IMR-90 (cell line): ENCODE results near the gene ATRX. TPM values are rescaled to one million over a fixed set of nuclear protein-coding genes. Genes with fewer than 3 reads are reported as not detected.
A peak's percentile ranks its signal among the peaks of the same experiment; 100 is the strongest.

Experiments
- ATAC-seq: fragments of 200-7000 bp; cut with Tn5 transposase; 2 replicates; pipeline ENCODE4 v1.9.1; 2020; ENCODE audit warnings: low read depth, mild to moderate bottlenecking, moderate library complexity
- BruUV-seq: library from RNA; stranded (reverse); fragments of 400-500 nt; replicated peaks from 2 replicates; lab custom pipeline; 2021; lab: Mats Ljungman, UMichigan
- CTCF ChIA-PET: fragments of 300-600 bp; formaldehyde crosslinking; extraction: SDS; loops from one replicate; lab custom pipeline; 2021; ENCODE audit warnings: antibody characterized with exemption; lab: Yijun Ruan, JAX
- POLR2A ChIA-PET: fragments of 300-600 bp; sonication (Branson Sonifier 250); formaldehyde crosslinking; loops from one replicate; lab custom pipeline; 2022; ENCODE audit warnings: antibody characterized with exemption; ENCODE audit not compliant: unreplicated experiment; lab: Charles Lee
- DNase-seq: peaks from one replicate; pipeline ENCODE4 v3.0.0; 2013
- H2AFZ ChIP-seq: replicated peaks from 2 replicates; pipeline ENCODE3; 2013; ENCODE audit warnings: low read length, mild to moderate bottlenecking; ENCODE audit not compliant: poor library complexity
- H2AK5ac ChIP-seq: 2 replicates; pipeline ENCODE4 v1.6.1; 2013; ENCODE audit warnings: low read depth, low read length, inconsistent platforms
- H2AK9ac ChIP-seq: replicated peaks from 2 replicates; pipeline ENCODE3; 2013; ENCODE audit warnings: mild to moderate bottlenecking, low read depth, low read length, moderate library complexity; ENCODE audit not compliant: poor library complexity
- H2BK120ac ChIP-seq: 2 replicates; pipeline ENCODE4 v1.6.1; 2013; ENCODE audit warnings: low read depth, low read length, inconsistent platforms
- H2BK15ac ChIP-seq: 3 replicates; pipeline ENCODE4 v1.6.1; 2013; ENCODE audit warnings: low read depth, low read length, inconsistent platforms
- H2BK20ac ChIP-seq: 2 replicates; pipeline ENCODE4 v1.6.1; 2013; ENCODE audit warnings: low read depth, mild to moderate bottlenecking, inconsistent platforms, low read length, moderate library complexity
- H2BK5ac ChIP-seq: 2 replicates; pipeline ENCODE4 v1.6.1; 2013; ENCODE audit warnings: mild to moderate bottlenecking, low read depth, low read length, inconsistent platforms; ENCODE audit not compliant: poor library complexity, severe bottlenecking
- H3K14ac ChIP-seq: replicated peaks from 2 replicates; pipeline ENCODE4 v1.6.1; 2013; ENCODE audit warnings: low read depth, low read length, inconsistent platforms
- H3K18ac ChIP-seq: 2 replicates; pipeline ENCODE4 v1.6.1; 2013; ENCODE audit warnings: low read depth, low read length, control low read depth
- H3K23ac ChIP-seq: 2 replicates; pipeline ENCODE4 v1.6.1; 2013; ENCODE audit warnings: low read depth, low read length, inconsistent platforms
- H3K27ac ChIP-seq: 2 replicates; pipeline ENCODE4 v1.5.1; 2013; ENCODE audit warnings: mild to moderate bottlenecking, control low read depth, low read length; ENCODE audit not compliant: insufficient read depth
- H3K27me3 ChIP-seq: 2 replicates; pipeline ENCODE4 v1.6.1; 2013; ENCODE audit warnings: low read length; ENCODE audit not compliant: control insufficient read depth, insufficient read depth
- H3K36me3 ChIP-seq: 2 replicates; pipeline ENCODE4 v1.6.1; 2013; ENCODE audit warnings: low read length, mixed read lengths; ENCODE audit not compliant: control insufficient read depth, insufficient read depth
- H3K4ac ChIP-seq: 2 replicates; pipeline ENCODE4 v1.6.1; 2013; ENCODE audit warnings: low read depth, low read length, inconsistent platforms
- H3K4me1 ChIP-seq: 2 replicates; pipeline ENCODE4 v1.6.1; 2013; ENCODE audit warnings: low read length, mixed read lengths; ENCODE audit not compliant: control insufficient read depth, insufficient read depth
- H3K4me2 ChIP-seq: 2 replicates; pipeline ENCODE4 v1.6.1; 2013; ENCODE audit warnings: low read depth, mild to moderate bottlenecking, control low read depth, low read length, moderate library complexity
- H3K4me3 ChIP-seq: 2 replicates; pipeline ENCODE4 v1.5.1; 2013; ENCODE audit warnings: low read depth, mild to moderate bottlenecking, control low read depth, low read length, moderate library complexity; ENCODE audit not compliant: insufficient read depth
- H3K56ac ChIP-seq: 2 replicates; pipeline ENCODE4 v1.6.1; 2013; ENCODE audit warnings: low read length, inconsistent platforms; ENCODE audit not compliant: insufficient read depth; ENCODE audit errors: extremely low read depth
- H3K79me1 ChIP-seq, 2 experiments: 2 replicates each; pipeline ENCODE4 v1.6.1; 2013; ENCODE audit warnings: low read length in 2 of 2, inconsistent platforms in 1 of 2, low read depth in 1 of 2
- H3K9ac ChIP-seq: 2 replicates; pipeline ENCODE4 v1.6.1; 2013; ENCODE audit warnings: low read depth, low read length, control low read depth
- H3K9me1 ChIP-seq: 2 replicates; pipeline ENCODE4 v1.6.1; 2013; ENCODE audit warnings: low read length, inconsistent platforms; ENCODE audit not compliant: insufficient read depth
- H3K9me3 ChIP-seq: 2 replicates; pipeline ENCODE4 v1.6.1; 2013; ENCODE audit warnings: low read length; ENCODE audit not compliant: control insufficient read depth, insufficient read depth
- H4K20me1 ChIP-seq: 2 replicates; pipeline ENCODE4 v1.6.1; 2013; ENCODE audit warnings: low read length, inconsistent platforms; ENCODE audit not compliant: insufficient read depth
- H4K5ac ChIP-seq: 2 replicates; pipeline ENCODE4 v1.6.1; 2013; ENCODE audit warnings: mild to moderate bottlenecking, low read depth, low read length, control low read depth
- H4K8ac ChIP-seq, 2 experiments: 2 replicates each; pipeline ENCODE4 v1.6.1; 2013; ENCODE audit warnings: low read depth in 2 of 2, low read length in 2 of 2, control low read depth in 1 of 2, inconsistent platforms in 1 of 2
- H4K91ac ChIP-seq: 2 replicates; pipeline ENCODE4 v1.6.1; 2013; ENCODE audit warnings: low read depth, low read length, inconsistent platforms; ENCODE audit not compliant: insufficient read depth
- BHLHE40 ChIP-seq: fragments of 150-350 bp; IDR thresholded peaks from 2 replicates; pipeline ENCODE4 v1.6.1; 2016; ENCODE audit warnings: mild to moderate bottlenecking, low read depth, low read length
- MAFK ChIP-seq: IDR thresholded peaks from 2 replicates; pipeline ENCODE4 v1.6.1; 2012; ENCODE audit warnings: low read depth, low read length, improper control_type of control experiment
- WGBS, 2 experiments: methylation state at CpG; one replicate each; pipeline versions ENCODE4 v1.1.5 to v1.1.7; 2013; ENCODE audit warnings: missing lambda C conversion rate in 2 of 2; ENCODE audit not compliant: insufficient read length in 1 of 2; ENCODE audit errors: extremely low coverage in 2 of 2; 5-methylcytosine and 5-hydroxymethylcytosine counted together
- dilution Hi-C: fragments of 300-500 bp; cut with HindIII; formaldehyde crosslinking; loops from one replicate; pipeline ENCODE4 v1.14.3; 2018; ENCODE audit warnings: low sequenced_read_pairs; ENCODE audit not compliant: unreplicated experiment
- in situ Hi-C: fragments of 300-500 bp; cut with MboI; formaldehyde crosslinking; loops from 3 replicates; pipeline ENCODE4 v1.14.3; 2019; ENCODE audit warnings: low sequenced_read_pairs, inconsistent platforms, mixed read lengths
- intact Hi-C: fragments of 100-400 bp; cut with micrococcal nuclease; formaldehyde crosslinking; loops from 2 replicates; pipeline ENCODE4 v1.10.0; 2022
- polyA plus RNA-seq, 3 experiments: library from polyadenylated mRNA; depleted of rRNA; stranded (reverse); fragments of >200 nt; gene quantifications; 2 replicates each; pipeline ENCODE4 v1.2.3, GENCODE V29; 2012; ENCODE audit warnings: low replicate concordance in 1 of 3
- total RNA-seq: library from RNA; depleted of rRNA; stranded (reverse); fragments of >200 nt; gene quantifications from 2 replicates; pipeline ENCODE4 v1.2.3, GENCODE V29; 2012

The ATRX gene
- total and polyA plus RNA-seq, 2 of the 4 experiments (the other 2 are of a cell fraction) = 20.7 to 73.8 TPM

- ATAC-seq (no peak), DNase-seq (no peak)
- no CpG with 5 or more reads among the region's 4 CpGs for WGBS, 2 experiments
- Histone ChIP-seq H3K9me3 (no peaks in the 10 kb centered on the region), H3K27me3 (no peaks in the 10 kb centered on the region), H3K23ac (no peak overlapping the region), H3K4me2 (no peak overlapping the region), H3K9me1 (no peaks in the 10 kb centered on the region), H3K79me1 (no peaks in the 10 kb centered on the region), H2BK5ac (no peak overlapping the region), H4K5ac (no peak overlapping the region), H2AK9ac (no peak overlapping the region), H4K20me1 (peaks cover 32% of the 10 kb centered on the region), H3K56ac (no peak overlapping the region), H3K27ac (no peak overlapping the region), H3K4ac (no peak overlapping the region), H3K4me3 (no peak overlapping the region), H2BK120ac (no peak overlapping the region), H3K4me1 (no peaks in the 10 kb centered on the region), H2AK5ac (no peak overlapping the region), H3K36me3 (no peaks in the 10 kb centered on the region), H2BK20ac (no peak overlapping the region), H4K8ac (no peak overlapping the region), H3K9ac (no peak overlapping the region), H2AFZ (no peak overlapping the region), H3K18ac (no peak overlapping the region), H3K14ac (no peak overlapping the region), H2BK15ac (no peak overlapping the region), H4K91ac (no peak overlapping the region)
- ChIA-PET POLR2A (no interaction called here), CTCF (no interaction called here)
- intact Hi-C loops (no loop called here), dilution Hi-C loops (no loop called here), in situ Hi-C loops (no loop called here)
- TF ChIP-seq BHLHE40 (no peak), MAFK (peak; percentile 96)
- BruUV-seq = no TSS peak
Observed at GRCh38 chrX:77723681-77724080, 62.3 kb downstream of the ATRX start.
